Measurements from ENCODE around the gene PCDHGA9. TPM values are rescaled to one million over a fixed set of nuclear protein-coding genes. Genes with fewer than 3 reads are reported as not detected.

The PCDHGA9 gene
- 4.7 TPM for total RNA-seq

- H3K4me1 ChIP-seq (ENCODE audit: control insufficient read depth in 3 of 3, insufficient read depth in 3 of 3, low read length in 3 of 3) = peaks cover 0 to 25% (median 6%) of the 10 kb centered on the region in 3 donors
- H3K27me3 ChIP-seq (ENCODE audit: control insufficient read depth in 3 of 3, insufficient read depth in 3 of 3, low read length in 3 of 3) = peaks cover 0 to 3% (median 2%) of the 10 kb centered on the region in 3 donors
- peaks cover 0 to 8% (median 3%) of the 10 kb centered on the region in 3 donors for H3K36me3 ChIP-seq (ENCODE audit: control insufficient read depth in 3 of 3, insufficient read depth in 3 of 3, low read length in 3 of 3)
- peaks cover 9 to 31% (median 29%) of the 10 kb centered on the region in 3 donors for H3K9me3 ChIP-seq (ENCODE audit: control insufficient read depth in 3 of 3, low read length in 3 of 3)
- H3K4me3 ChIP-seq (ENCODE audit: low read length in 3 of 3) = peak within 1 kb of the TSS; percentile 64 to 70 (median 65)
- no peak within 1 kb of the TSS for H3K27ac ChIP-seq (ENCODE audit: low read depth, low read length)
- H3K9ac ChIP-seq (ENCODE audit: low read depth in 1 of 3, low read length in 3 of 3) = peak within 1 kb of the TSS in 1 of 3 donors; percentile 50
Observed at GRCh38 chr5:141402553-141403243, at the start of gene PCDHGA9. Gene PCDHGA9 (plus strand): TSS chr5:141402778. CDS start chr5:141402953, 175 bp downstream.

GRCh38 chr5:141354900-141355469 lies 47.6 kb upstream of the PCDHGA9 start, which contains the start of gene PCDHGA4:
Gene PCDHGA4 (plus strand): TSS chr5:141355021. CDS start chr5:141355108, 87 bp downstream.
- Histone ChIP-seq H3K4me1 (ENCODE audit: control insufficient read depth in 3 of 3, insufficient read depth in 3 of 3, low read length in 3 of 3) (peaks cover 0 to 4% (median 0%) of the 10 kb centered on the region in 3 donors), H3K36me3 (ENCODE audit: control insufficient read depth in 3 of 3, insufficient read depth in 3 of 3, low read length in 3 of 3) (peaks cover 0 to 4% (median 2%) of the 10 kb centered on the region in 3 donors), H3K27me3 (ENCODE audit: control insufficient read depth in 3 of 3, insufficient read depth in 3 of 3, low read length in 3 of 3) (peaks cover 0 to 29% (median 18%) of the 10 kb centered on the region in 3 donors), H3K4me3 (ENCODE audit: low read length in 3 of 3) (peak within 1 kb of the TSS; percentile 48 to 61 (median 54)), H3K9me3 (ENCODE audit: control insufficient read depth in 3 of 3, low read length in 3 of 3) (peaks cover 23 to 40% (median 28%) of the 10 kb centered on the region in 3 donors), H3K27ac (ENCODE audit: low read depth, low read length) (no peak within 1 kb of the TSS), H3K9ac (ENCODE audit: low read depth in 1 of 3, low read length in 3 of 3) (peak within 1 kb of the TSS in 1 of 3 donors; percentile 42)

GRCh38 chr5:141355641-141356040 lies 46.9 kb upstream of the PCDHGA9 start:
- Histone ChIP-seq H3K9me3 (ENCODE audit: control insufficient read depth in 3 of 3, low read length in 3 of 3) (peaks cover 23 to 39% (median 28%) of the 10 kb centered on the region in 3 donors), H3K9ac (ENCODE audit: low read depth in 1 of 3, low read length in 3 of 3) (no peak overlapping the region), H3K4me3 (ENCODE audit: low read length in 3 of 3) (peak overlapping the region; percentile 45 to 54 (median 48))

GRCh38 chr5:141356133-141356532 lies 46.4 kb upstream of the PCDHGA9 start:
- H3K27me3 ChIP-seq (ENCODE audit: control insufficient read depth in 3 of 3, insufficient read depth in 3 of 3, low read length in 3 of 3) = peaks cover 0 to 36% (median 14%) of the 10 kb centered on the region in 3 donors
- H3K4me3 ChIP-seq (ENCODE audit: low read length in 3 of 3) = peak overlapping the region in 2 of 3 donors; percentile 21 to 54
- H3K4me1 ChIP-seq (ENCODE audit: control insufficient read depth in 3 of 3, insufficient read depth in 3 of 3, low read length in 3 of 3) = peaks cover 0 to 4% (median 0%) of the 10 kb centered on the region in 3 donors
- peaks cover 0 to 2% (median 2%) of the 10 kb centered on the region in 3 donors for H3K36me3 ChIP-seq (ENCODE audit: control insufficient read depth in 3 of 3, insufficient read depth in 3 of 3, low read length in 3 of 3)
- H3K9me3 ChIP-seq (ENCODE audit: control insufficient read depth in 3 of 3, low read length in 3 of 3) = peaks cover 23 to 34% (median 27%) of the 10 kb centered on the region in 3 donors
- H3K27ac ChIP-seq (ENCODE audit: low read depth, low read length) = no peak overlapping the region
- H3K9ac ChIP-seq (ENCODE audit: low read depth in 1 of 3, low read length in 3 of 3) = no peak overlapping the region

More at GRCh38 chr5:141355641-141356040, 46.9 kb upstream of the PCDHGA9 start:
- Histone ChIP-seq H3K4me1 (ENCODE audit: control insufficient read depth in 3 of 3, insufficient read depth in 3 of 3, low read length in 3 of 3) (peaks cover 0 to 4% (median 0%) of the 10 kb centered on the region in 3 donors), H3K36me3 (ENCODE audit: control insufficient read depth in 3 of 3, insufficient read depth in 3 of 3, low read length in 3 of 3) (peaks cover 0 to 4% (median 2%) of the 10 kb centered on the region in 3 donors), H3K27ac (ENCODE audit: low read depth, low read length) (no peak overlapping the region), H3K27me3 (ENCODE audit: control insufficient read depth in 3 of 3, insufficient read depth in 3 of 3, low read length in 3 of 3) (peaks cover 0 to 36% (median 16%) of the 10 kb centered on the region in 3 donors)

GRCh38 chr5:141356950-141357349 lies 45.6 kb upstream of the PCDHGA9 start:
- Histone ChIP-seq H3K27ac (ENCODE audit: low read depth, low read length) (no peak overlapping the region), H3K4me3 (ENCODE audit: low read length in 3 of 3) (peak overlapping the region; percentile 21 to 54 (median 41)), H3K27me3 (ENCODE audit: control insufficient read depth in 3 of 3, insufficient read depth in 3 of 3, low read length in 3 of 3) (peaks cover 0 to 35% (median 14%) of the 10 kb centered on the region in 3 donors), H3K9ac (ENCODE audit: low read depth in 1 of 3, low read length in 3 of 3) (no peak overlapping the region), H3K36me3 (ENCODE audit: control insufficient read depth in 3 of 3, insufficient read depth in 3 of 3, low read length in 3 of 3) (peaks cover 0 to 2% (median 0%) of the 10 kb centered on the region in 3 donors), H3K9me3 (ENCODE audit: control insufficient read depth in 3 of 3, low read length in 3 of 3) (peaks cover 18 to 34% (median 25%) of the 10 kb centered on the region in 3 donors), H3K4me1 (ENCODE audit: control insufficient read depth in 3 of 3, insufficient read depth in 3 of 3, low read length in 3 of 3) (peaks cover 0 to 4% (median 0%) of the 10 kb centered on the region in 3 donors)

- Histone ChIP-seq H3K4me3 (ENCODE audit: low read length in 3 of 3) (peak within 1 kb of the TSS; percentile 54 to 72 (median 61)), H3K36me3 (ENCODE audit: control insufficient read depth in 3 of 3, insufficient read depth in 3 of 3, low read length in 3 of 3) (peaks cover 0 to 4% (median 4%) of the 10 kb centered on the region in 3 donors), H3K27me3 (ENCODE audit: control insufficient read depth in 3 of 3, insufficient read depth in 3 of 3, low read length in 3 of 3) (peaks cover 7 to 36% (median 15%) of the 10 kb centered on the region in 3 donors), H3K9ac (ENCODE audit: low read depth in 1 of 3, low read length in 3 of 3) (peak within 1 kb of the TSS in 1 of 3 donors; percentile 50), H3K27ac (ENCODE audit: low read depth, low read length) (no peak within 1 kb of the TSS), H3K4me1 (ENCODE audit: control insufficient read depth in 3 of 3, insufficient read depth in 3 of 3, low read length in 3 of 3) (peaks cover 0 to 4% (median 0%) of the 10 kb centered on the region in 3 donors), H3K9me3 (ENCODE audit: control insufficient read depth in 3 of 3, low read length in 3 of 3) (peaks cover 16 to 39% (median 31%) of the 10 kb centered on the region in 3 donors)
Observed at GRCh38 chr5:141359790-141360426, 42.7 kb upstream of the PCDHGA9 start, which contains the start of gene PCDHGB2. Gene PCDHGB2 (plus strand): TSS chr5:141359994. CDS start chr5:141360136, 142 bp downstream.

GRCh38 chr5:141360685-141361084 lies 41.9 kb upstream of the PCDHGA9 start:
- H3K4me1 ChIP-seq (ENCODE audit: control insufficient read depth in 3 of 3, insufficient read depth in 3 of 3, low read length in 3 of 3) = peaks cover 0 to 4% (median 0%) of the 10 kb centered on the region in 3 donors
- peaks cover 7 to 38% (median 21%) of the 10 kb centered on the region in 3 donors for H3K27me3 ChIP-seq (ENCODE audit: control insufficient read depth in 3 of 3, insufficient read depth in 3 of 3, low read length in 3 of 3)
- H3K9me3 ChIP-seq (ENCODE audit: control insufficient read depth in 3 of 3, low read length in 3 of 3) = peaks cover 11 to 41% (median 34%) of the 10 kb centered on the region in 3 donors
- peaks cover 0 to 7% (median 4%) of the 10 kb centered on the region in 3 donors for H3K36me3 ChIP-seq (ENCODE audit: control insufficient read depth in 3 of 3, insufficient read depth in 3 of 3, low read length in 3 of 3)
- peak overlapping the region in 2 of 3 donors; percentile 48 to 72 for H3K4me3 ChIP-seq (ENCODE audit: low read length in 3 of 3)
- H3K27ac ChIP-seq (ENCODE audit: low read depth, low read length) = no peak overlapping the region
- no peak overlapping the region for H3K9ac ChIP-seq (ENCODE audit: low read depth in 1 of 3, low read length in 3 of 3)

- Histone ChIP-seq H3K36me3 (ENCODE audit: control insufficient read depth in 3 of 3, insufficient read depth in 3 of 3, low read length in 3 of 3) (peaks cover 0 to 10% (median 7%) of the 10 kb centered on the region in 3 donors), H3K27me3 (ENCODE audit: control insufficient read depth in 3 of 3, insufficient read depth in 3 of 3, low read length in 3 of 3) (peaks cover 12 to 36% (median 16%) of the 10 kb centered on the region in 3 donors), H3K9me3 (ENCODE audit: control insufficient read depth in 3 of 3, low read length in 3 of 3) (peaks cover 10 to 32% (median 25%) of the 10 kb centered on the region in 3 donors), H3K27ac (ENCODE audit: low read depth, low read length) (no peak overlapping the region), H3K4me3 (ENCODE audit: low read length in 3 of 3) (no peak overlapping the region), H3K4me1 (ENCODE audit: control insufficient read depth in 3 of 3, insufficient read depth in 3 of 3, low read length in 3 of 3) (no peaks in the 10 kb centered on the region), H3K9ac (ENCODE audit: low read depth in 1 of 3, low read length in 3 of 3) (no peak overlapping the region)
Observed at GRCh38 chr5:141362719-141363118, 39.9 kb upstream of the PCDHGA9 start.

GRCh38 chr5:141363952-141364660 lies 38.5 kb upstream of the PCDHGA9 start, which contains the start of gene PCDHGA5:
Gene PCDHGA5 (plus strand): TSS chr5:141364162. CDS start chr5:141364331, 169 bp downstream.
- peak within 1 kb of the TSS in 2 of 3 donors; percentile 41 to 52 for H3K4me3 ChIP-seq (ENCODE audit: low read length in 3 of 3)
- no peaks in the 10 kb centered on the region for H3K4me1 ChIP-seq (ENCODE audit: control insufficient read depth in 3 of 3, insufficient read depth in 3 of 3, low read length in 3 of 3)
- H3K9me3 ChIP-seq (ENCODE audit: control insufficient read depth in 3 of 3, low read length in 3 of 3) = peaks cover 10 to 32% (median 29%) of the 10 kb centered on the region in 3 donors
- H3K36me3 ChIP-seq (ENCODE audit: control insufficient read depth in 3 of 3, insufficient read depth in 3 of 3, low read length in 3 of 3) = peaks cover 0 to 10% (median 7%) of the 10 kb centered on the region in 3 donors
- H3K27me3 ChIP-seq (ENCODE audit: control insufficient read depth in 3 of 3, insufficient read depth in 3 of 3, low read length in 3 of 3) = peaks cover 12 to 36% (median 16%) of the 10 kb centered on the region in 3 donors
- no peak within 1 kb of the TSS for H3K9ac ChIP-seq (ENCODE audit: low read depth in 1 of 3, low read length in 3 of 3)
- H3K27ac ChIP-seq (ENCODE audit: low read depth, low read length) = no peak within 1 kb of the TSS
